HG02610 (cell line): ENCODE measurements around the gene UGT2A3.

Experiments
- ATAC-seq: cut with Tn5 transposase; IDR thresholded peaks from one replicate; pipeline ENCODE4 v1.9.1; 2021; ENCODE audit warnings: mild to moderate bottlenecking, moderate library complexity; ENCODE audit not compliant: unreplicated experiment

UGT2A3 gene

GRCh38 chr4:68917016-68917415 lies 34.6 kb downstream of the UGT2A3 start:
- no peak for ATAC-seq

- no peak for ATAC-seq
These were observed 38.8 kb downstream of the UGT2A3 start for GRCh38 chr4:68912807-68913206.

GRCh38 chr4:68909385-68909784 lies 42.2 kb downstream of the UGT2A3 start:
- no peak for ATAC-seq

- no peak for ATAC-seq
These were observed 43.6 kb downstream of the UGT2A3 start for GRCh38 chr4:68907788-68908700.

- ATAC-seq, result no peak
These were observed 44.4 kb downstream of the UGT2A3 start for GRCh38 chr4:68907245-68907644.

GRCh38 chr4:68906780-68907137 lies 44.8 kb downstream of the UGT2A3 start:
- ATAC-seq, result no peak

- ATAC-seq, result peak; percentile 32
These were observed 45.4 kb downstream of the UGT2A3 start for GRCh38 chr4:68905939-68906779.

GRCh38 chr4:68905598-68905938 lies 46.0 kb downstream of the UGT2A3 start:
- ATAC-seq, result no peak

GRCh38 chr4:68904786-68905185 lies 46.8 kb downstream of the UGT2A3 start:
- peak; percentile 76 for ATAC-seq

GRCh38 chr4:68896749-68897148 lies 54.9 kb downstream of the UGT2A3 start:
- ATAC-seq, result no peak

- no peak for ATAC-seq
These were observed 55.9 kb downstream of the UGT2A3 start for GRCh38 chr4:68895561-68896198.

GRCh38 chr4:68892861-68893260 lies 58.7 kb downstream of the UGT2A3 start:
- ATAC-seq, result no peak

GRCh38 chr4:68891678-68892077 lies 59.9 kb downstream of the UGT2A3 start:
- ATAC-seq, result no peak

GRCh38 chr4:68885545-68885944 lies 66.1 kb downstream of the UGT2A3 start:
- no peak for ATAC-seq

GRCh38 chr4:68883870-68884269 lies 67.7 kb downstream of the UGT2A3 start:
- ATAC-seq, result no peak
